Measurements from ENCODE around the gene CMBL. TPM values are rescaled to one million over a fixed set of nuclear protein-coding genes. Genes with fewer than 3 reads are reported as not detected.
A peak's percentile ranks its signal among the peaks of the same experiment; 100 is the strongest.

Gene CMBL
- total RNA-seq, 3 donors from 2014 or later, result 8.2 to 9.4 (median 9.2) TPM

GRCh38 chr5:10306114-10306513, 1.6 kb downstream of the CMBL start:
- Histone ChIP-seq H3K4me3 (peak overlapping the region in 2 of 3 donors; percentile 59 to 87), H3K27me3 (no peaks in the 10 kb centered on the region), H3K4me1 (no peaks in the 10 kb centered on the region), H3K36me3 (no peaks in the 10 kb centered on the region), H3K27ac (no peak overlapping the region), H3K9me3 (no peaks in the 10 kb centered on the region)
- TF ChIP-seq POLR2AphosphoS5 (IDR thresholded peaks at IDR 0.05) (no peak), POLR2A (IDR thresholded peaks at IDR 0.05) (no peak), CTCF (IDR thresholded peaks at IDR 0.05) (no peak)
- no peak for DNase-seq (ENCODE audit: low spot score in 2 of 2)
- intact Hi-C loops (cut with DNase I; ENCODE audit: low total_unique reads), result no loop called here

- Histone ChIP-seq H3K27ac (no peak overlapping the region), H3K36me3 (no peaks in the 10 kb centered on the region), H3K9me3 (no peaks in the 10 kb centered on the region), H3K4me1 (no peaks in the 10 kb centered on the region), H3K27me3 (no peaks in the 10 kb centered on the region), H3K4me3 (no peak overlapping the region)
- intact Hi-C loops (cut with DNase I; ENCODE audit: low total_unique reads), result no loop called here
- DNase-seq (ENCODE audit: low spot score in 2 of 2), result no peak
- no peak for TF ChIP-seq POLR2AphosphoS5 (IDR thresholded peaks at IDR 0.05)
- no peak for TF ChIP-seq POLR2A (IDR thresholded peaks at IDR 0.05)
- no peak for TF ChIP-seq CTCF (IDR thresholded peaks at IDR 0.05)
These were observed 2.8 kb downstream of the CMBL start for GRCh38 chr5:10304932-10305331.

GRCh38 chr5:10303699-10304170, 4.0 kb downstream of the CMBL start:
- no peak for TF ChIP-seq POLR2A (IDR thresholded peaks at IDR 0.05)
- no peak for TF ChIP-seq CTCF (IDR thresholded peaks at IDR 0.05)
- TF ChIP-seq POLR2AphosphoS5 (IDR thresholded peaks at IDR 0.05), result no peak
- Histone ChIP-seq H3K36me3 (no peaks in the 10 kb centered on the region), H3K4me3 (no peak overlapping the region), H3K27ac (no peak overlapping the region), H3K4me1 (no peaks in the 10 kb centered on the region), H3K27me3 (no peaks in the 10 kb centered on the region), H3K9me3 (no peaks in the 10 kb centered on the region)
- intact Hi-C loops (cut with DNase I; ENCODE audit: low total_unique reads), result no loop called here
- no peak for DNase-seq (ENCODE audit: low spot score in 2 of 2)

GRCh38 chr5:10303201-10303600, 4.5 kb downstream of the CMBL start:
- H3K27ac ChIP-seq, result no peak overlapping the region
- TF ChIP-seq CTCF (IDR thresholded peaks at IDR 0.05), result no peak
- TF ChIP-seq POLR2AphosphoS5 (IDR thresholded peaks at IDR 0.05), result no peak
- TF ChIP-seq POLR2A (IDR thresholded peaks at IDR 0.05), result no peak
- H3K9me3 ChIP-seq, result no peaks in the 10 kb centered on the region
- H3K4me3 ChIP-seq, result no peak overlapping the region
- DNase-seq (ENCODE audit: low spot score in 2 of 2), result no peak
- H3K36me3 ChIP-seq, result no peaks in the 10 kb centered on the region
- H3K4me1 ChIP-seq, result no peaks in the 10 kb centered on the region
- intact Hi-C loops (cut with DNase I; ENCODE audit: low total_unique reads), result no loop called here
- no peaks in the 10 kb centered on the region for H3K27me3 ChIP-seq

- H3K27ac ChIP-seq, result no peak overlapping the region
- no peaks in the 10 kb centered on the region for H3K4me1 ChIP-seq
- H3K9me3 ChIP-seq, result no peaks in the 10 kb centered on the region
- no peak for TF ChIP-seq CTCF (IDR thresholded peaks at IDR 0.05)
- TF ChIP-seq POLR2A (IDR thresholded peaks at IDR 0.05), result no peak
- no peak for TF ChIP-seq POLR2AphosphoS5 (IDR thresholded peaks at IDR 0.05)
- H3K36me3 ChIP-seq, result no peaks in the 10 kb centered on the region
- peak; percentile 68 to 93 for DNase-seq (ENCODE audit: low spot score in 2 of 2)
- peak overlapping the region in 2 of 3 donors; percentile 28 to 46 for H3K4me3 ChIP-seq
- H3K27me3 ChIP-seq, result no peaks in the 10 kb centered on the region
- intact Hi-C loops (cut with DNase I; ENCODE audit: low total_unique reads), result no loop called here
These were observed 5.7 kb downstream of the CMBL start for GRCh38 chr5:10301842-10302610.
